Stimulated activated CD4-positive, alpha-beta T cell treated with anti-CD3 and anti-CD28 coated beads, TNF-alpha, amount 100 ng/mL, for 24 hours (primary cell): ENCODE results near the gene ENC1.
"Not testable (repeated sequence)": the region's sequence is repeated elsewhere in the genome, so short reads cannot be mapped to it uniquely, and the experiment has no call there.

ENCODE experiments used
- DNase-seq, 3 experiments: peaks; one replicate each; pipeline ENCODE4 v3.0.0-alpha.2; 2020; ENCODE audit warnings: low read depth in 3 of 3

The ENC1 gene, protein sequence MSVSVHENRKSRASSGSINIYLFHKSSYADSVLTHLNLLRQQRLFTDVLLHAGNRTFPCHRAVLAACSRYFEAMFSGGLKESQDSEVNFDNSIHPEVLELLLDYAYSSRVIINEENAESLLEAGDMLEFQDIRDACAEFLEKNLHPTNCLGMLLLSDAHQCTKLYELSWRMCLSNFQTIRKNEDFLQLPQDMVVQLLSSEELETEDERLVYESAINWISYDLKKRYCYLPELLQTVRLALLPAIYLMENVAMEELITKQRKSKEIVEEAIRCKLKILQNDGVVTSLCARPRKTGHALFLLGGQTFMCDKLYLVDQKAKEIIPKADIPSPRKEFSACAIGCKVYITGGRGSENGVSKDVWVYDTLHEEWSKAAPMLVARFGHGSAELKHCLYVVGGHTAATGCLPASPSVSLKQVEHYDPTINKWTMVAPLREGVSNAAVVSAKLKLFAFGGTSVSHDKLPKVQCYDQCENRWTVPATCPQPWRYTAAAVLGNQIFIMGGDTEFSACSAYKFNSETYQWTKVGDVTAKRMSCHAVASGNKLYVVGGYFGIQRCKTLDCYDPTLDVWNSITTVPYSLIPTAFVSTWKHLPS

GRCh38 chr5:74640450-74640953 is at the start of gene ENC1:
Gene ENC1, minus strand, starts transcription at chr5:74640728. Its CDS starts 4,243 bp downstream, at chr5:74636485.
- peak; percentile 40 to 73 (median 53) for DNase-seq

GRCh38 chr5:74686962-74687751 is 46.6 kb upstream of the ENC1 start:
- no peak for DNase-seq

DNA sequence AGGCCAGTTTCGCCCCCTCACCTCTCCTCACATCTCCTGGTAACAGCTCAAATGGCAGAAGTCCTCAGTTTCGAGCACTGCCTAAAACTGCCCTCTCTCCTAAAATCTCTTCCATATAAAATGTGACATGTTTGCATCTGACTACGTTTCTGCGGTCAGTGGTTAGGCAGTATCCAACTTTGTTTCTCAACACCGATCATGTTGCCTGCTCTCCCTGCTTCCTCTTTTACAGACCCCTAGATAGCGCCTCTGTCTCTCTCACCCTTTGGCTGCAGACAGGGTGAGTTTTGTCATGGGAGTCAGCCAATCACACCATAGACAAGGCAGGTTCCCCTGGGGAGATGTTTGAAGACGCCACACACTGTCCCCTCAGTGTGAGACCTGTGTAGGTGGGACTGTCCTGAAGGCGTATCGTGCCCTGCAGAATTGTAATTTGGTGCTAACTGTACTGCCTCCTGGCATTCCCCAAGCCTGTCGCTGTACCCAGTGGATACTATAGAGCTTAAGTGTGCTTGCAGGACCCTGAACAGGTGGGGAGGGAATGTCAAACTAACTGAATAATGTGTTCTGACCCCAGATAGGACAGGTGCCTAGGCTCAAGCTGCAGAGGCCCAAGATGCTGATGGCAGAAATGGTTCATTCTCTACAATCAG is 45.6 kb upstream of the ENC1 start:
- DNase-seq: no peak

GRCh38 chr5:74684900-74685851 is 44.6 kb upstream of the ENC1 start, which contains the start of gene HEXB:
Gene HEXB, plus strand, starts transcription at chr5:74685233. Its CDS starts 28 bp downstream, at chr5:74685261.
- peak; percentile 66 to 88 (median 77) for DNase-seq

- DNase-seq: no peak
Observed at GRCh38 chr5:74679966-74680365, 39.4 kb upstream of the ENC1 start.

GRCh38 chr5:74679300-74679699 is 38.8 kb upstream of the ENC1 start:
- not testable (repeated sequence) for DNase-seq

DNA sequence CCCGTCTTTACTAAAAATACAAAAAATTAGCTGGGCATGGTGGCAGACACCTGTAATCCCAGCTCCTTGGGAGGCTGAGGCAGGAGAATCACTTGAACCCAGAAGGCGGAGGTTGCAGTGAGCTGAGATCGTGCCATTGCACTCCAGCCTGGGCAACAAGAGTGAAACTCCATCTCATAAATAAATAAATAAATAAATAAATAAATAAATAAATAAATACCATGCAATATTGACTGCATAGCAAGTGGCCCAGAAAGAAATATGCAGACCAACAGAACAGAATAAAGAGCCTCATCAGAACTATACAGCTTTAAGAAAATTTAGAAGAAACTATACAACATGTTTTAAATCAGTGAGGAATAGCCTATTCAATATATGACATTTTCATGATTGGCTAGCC is 37.6 kb upstream of the ENC1 start:
- DNase-seq: not testable (repeated sequence)

DNA sequence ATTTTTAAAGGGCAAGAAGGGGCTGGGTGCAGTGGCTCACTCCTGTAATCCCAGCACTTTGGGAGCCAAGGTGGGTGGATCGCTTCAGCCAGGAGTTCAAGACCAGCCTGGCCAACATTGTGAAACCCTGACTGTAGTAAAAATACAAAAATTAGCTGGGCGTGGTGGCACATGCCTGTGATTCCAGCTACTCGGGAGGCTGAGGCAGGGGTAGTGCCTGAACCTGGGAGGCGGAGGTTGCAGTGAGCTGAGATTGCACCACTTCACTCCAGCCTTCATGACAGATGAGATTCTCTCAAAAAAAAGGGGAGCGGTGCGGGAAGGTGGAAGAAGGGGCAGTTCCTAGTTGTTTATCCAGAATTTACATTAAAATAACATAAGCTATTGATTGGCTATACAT is 35.9 kb upstream of the ENC1 start:
- DNase-seq: not testable (repeated sequence)

DNA sequence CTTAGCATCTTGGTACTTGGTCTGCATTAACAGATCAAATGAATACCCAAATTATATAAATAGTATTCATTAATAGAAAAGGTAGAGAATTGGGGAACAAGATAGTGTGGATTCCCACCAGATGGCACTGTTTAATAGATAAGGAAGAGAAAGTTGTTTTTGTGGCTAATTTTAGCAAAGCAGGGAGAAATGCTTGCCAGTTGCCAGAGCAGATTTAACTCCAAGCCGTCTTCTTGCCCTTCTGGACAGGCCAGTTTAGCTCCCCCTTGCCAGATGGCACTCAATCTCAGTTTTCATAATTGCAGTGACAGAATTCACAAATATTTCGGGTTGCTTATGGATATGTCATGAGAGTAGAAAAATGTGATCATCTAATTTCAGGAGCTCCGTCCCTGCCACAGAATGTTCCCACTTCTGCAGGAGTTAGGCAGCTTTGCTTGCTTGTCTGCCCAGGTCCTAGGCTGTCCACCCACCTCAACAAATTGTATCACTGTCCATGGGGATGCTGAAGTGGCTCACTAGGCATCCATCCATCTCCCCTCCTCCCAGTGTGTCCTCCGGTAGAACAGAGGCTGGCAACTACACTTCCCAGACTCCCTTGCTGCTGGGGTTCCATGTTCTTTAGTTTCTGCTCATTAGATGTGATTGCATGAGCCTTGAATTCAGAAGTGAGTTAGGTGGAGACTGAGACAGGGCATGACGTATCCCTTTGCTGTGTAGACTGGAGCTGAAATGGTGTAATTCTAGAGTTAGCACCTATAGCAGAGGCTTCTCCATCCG is 32.7 kb upstream of the ENC1 start:
- no peak for DNase-seq

GRCh38 chr5:74672215-74672877 is 31.8 kb upstream of the ENC1 start:
- no peak for DNase-seq

DNA sequence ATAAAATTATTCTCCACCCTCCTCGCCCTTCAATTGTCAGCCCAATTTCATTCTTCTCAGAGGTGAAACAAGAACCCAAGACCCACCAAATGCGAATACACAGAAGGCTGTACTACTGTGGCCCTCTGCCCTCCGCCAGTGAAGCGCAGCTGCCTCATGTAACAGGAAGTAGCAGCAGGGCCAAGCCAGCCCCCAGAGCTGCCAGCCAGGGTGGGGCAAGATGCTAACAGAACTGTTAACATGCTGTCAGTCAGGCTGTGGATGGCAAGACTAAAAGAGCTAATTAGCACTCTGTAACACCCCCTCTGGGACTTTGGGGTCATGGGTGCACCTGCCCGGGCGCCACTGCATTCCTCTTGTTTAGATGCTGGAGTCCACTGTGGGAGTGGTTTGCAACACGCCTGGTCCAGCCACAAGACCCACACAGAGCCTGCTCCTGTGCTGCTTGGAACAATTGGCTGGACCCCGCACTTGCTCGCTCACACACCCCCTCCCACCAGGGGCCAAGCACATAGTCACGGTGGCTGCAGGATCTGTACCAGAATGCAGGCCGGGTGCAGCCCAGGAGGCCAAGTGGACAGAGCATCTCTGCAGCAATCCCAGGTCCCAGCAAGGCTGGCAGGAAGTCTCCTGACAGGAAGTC is 30.0 kb upstream of the ENC1 start:
- no peak for DNase-seq

- no peak for DNase-seq
Observed at GRCh38 chr5:74669821-74670220, 29.3 kb upstream of the ENC1 start.

DNA sequence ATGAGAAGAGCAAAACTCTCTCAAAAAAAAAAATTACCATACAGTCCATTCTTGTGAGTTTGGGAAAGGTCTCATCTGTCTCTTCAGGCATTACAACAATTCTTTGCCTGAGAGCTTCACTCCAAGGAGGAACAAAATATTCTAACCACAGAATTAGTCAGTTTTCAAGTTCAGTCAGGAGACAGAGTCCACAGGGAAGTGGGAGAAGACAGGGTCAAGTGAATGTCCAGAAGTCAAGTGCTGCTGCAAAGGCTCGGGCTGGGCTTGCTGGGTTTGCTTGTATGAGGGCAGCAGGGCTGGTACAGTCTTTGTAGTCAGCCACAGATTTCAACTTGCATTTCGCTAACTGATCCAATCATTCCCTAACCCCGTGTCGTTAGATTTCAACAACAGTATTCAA is 26.9 kb upstream of the ENC1 start:
- no peak for DNase-seq

GRCh38 chr5:74665816-74666215 is 25.3 kb upstream of the ENC1 start:
- DNase-seq: no peak

GRCh38 chr5:74665273-74665672 is 24.7 kb upstream of the ENC1 start:
- no peak for DNase-seq

DNA sequence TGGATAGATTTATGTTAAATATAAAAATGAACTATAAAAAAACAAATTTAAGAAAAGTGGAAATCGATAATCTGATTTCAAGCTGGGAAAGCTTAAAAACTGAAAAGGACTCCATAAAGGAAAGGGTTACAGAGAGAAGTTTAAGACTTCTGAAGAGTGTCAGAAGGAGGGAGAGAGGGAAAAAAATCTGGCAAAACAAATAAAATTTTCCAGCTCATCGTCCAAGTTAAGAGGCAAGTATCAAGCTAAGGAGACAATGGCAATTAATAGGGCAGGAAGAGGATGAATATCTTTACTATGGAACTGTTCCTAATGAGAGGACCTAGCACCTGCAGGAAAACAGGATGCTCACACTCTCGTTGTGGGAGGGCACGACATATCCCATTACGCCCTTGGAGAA is 24.0 kb upstream of the ENC1 start:
- no peak for DNase-seq

DNA sequence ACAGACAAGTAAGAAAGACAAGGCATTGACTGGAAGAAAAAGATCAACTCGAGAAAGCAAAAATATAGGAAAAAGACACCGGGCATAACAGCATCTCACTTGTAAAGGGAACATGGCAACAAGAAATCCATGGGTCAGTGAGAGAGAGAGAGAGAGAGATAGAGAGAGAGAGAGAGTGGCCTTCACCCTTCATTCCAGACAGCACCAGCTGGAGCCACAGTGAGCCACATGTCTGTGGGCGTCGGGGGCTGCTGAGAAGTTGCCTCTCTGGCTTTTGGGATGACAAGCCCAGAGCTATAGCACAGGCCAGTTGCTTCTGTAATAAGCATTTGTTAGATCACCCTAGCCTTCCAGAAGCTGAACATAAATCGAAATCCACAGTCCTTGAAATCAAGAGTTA is 20.3 kb upstream of the ENC1 start:
- no peak for DNase-seq

- DNase-seq: no peak
Observed at GRCh38 chr5:74660140-74660539, 19.6 kb upstream of the ENC1 start.

GRCh38 chr5:74659172-74659571 is 18.6 kb upstream of the ENC1 start:
- no peak for DNase-seq
